Tibial nerve (tissue), 3 donors: ENCODE measurements around the gene GALNT18.

Source experiments
- CTCF ChIP-seq, 5 experiments: fragments of 200-600 bp in 3 of 5; fragments of 450-650 bp in 2 of 5; sonication (generic) in 3 of 5; IDR thresholded peaks; one replicate each; pipeline ENCODE4 v1.5.1; 2016 to 2019; ENCODE audit warnings: antibody characterized with exemption in 5 of 5, mild to moderate bottlenecking in 3 of 5, moderate library complexity in 2 of 5
- POLR2A ChIP-seq, 2 donors: fragments of 450-650 bp; IDR thresholded peaks; one replicate each; pipeline ENCODE4 v1.6.1; 2017; ENCODE audit warnings: antibody characterized with exemption in 2 of 2, mild to moderate bottlenecking in 2 of 2, moderate library complexity in 2 of 2

GRCh38 chr11:11395126-11395525 is 226.7 kb downstream of the GALNT18 start:
- TF ChIP-seq POLR2A (IDR thresholded peaks at IDR 0.05) (no peak), CTCF (IDR thresholded peaks at IDR 0.05) (no peak)
